K562 (cell line): ENCODE data around the gene SLPI. TPM values are rescaled to one million over a fixed set of nuclear protein-coding genes. Genes with fewer than 3 reads are reported as not detected.
A peak's percentile ranks its signal among the peaks of the same experiment; 100 is the strongest.

ENCODE experiments used
- ATAC-seq: fragments of 200-7000 bp; cut with Tn5 transposase; 3 replicates; pipeline ENCODE4 v1.9.1; 2020; ENCODE audit warnings: moderate library complexity
- BruUV-seq: library from RNA; stranded (reverse); fragments of 400-500 nt; replicated peaks from 2 replicates; lab custom pipeline; 2021; lab: Mats Ljungman, UMichigan
- CTCF ChIA-PET: fragments of 300-600 bp; formaldehyde crosslinking; extraction: SDS; loops from one replicate; lab custom pipeline; 2021; ENCODE audit warnings: low intra/inter-chr PET ratio; lab: Yijun Ruan, JAX
- POLR2A ChIA-PET: fragments of 300-600, 350-650 bp; sonication (Branson Sonifier 250); formaldehyde crosslinking; extraction: SDS; loops from one replicate; lab custom pipeline; 2021; ENCODE audit warnings: antibody characterized with exemption, inconsistent platforms; lab: Yijun Ruan, JAX
- DNase-seq, 4 experiments: peaks; one replicate each; pipeline versions ENCODE4 v3.0.0 to v3.0.0-alpha.2; 2011 to 2018; ENCODE audit warnings: low spot score in 3 of 4, mixed read lengths in 3 of 4; ENCODE audit errors: extremely low read depth in 1 of 4
- FAIRE-seq: peaks from 2 replicates; lab custom pipeline; 2011; peaks lifted over from hg19 to GRCh38; lab: Jason Lieb, UNC
- H2AFZ ChIP-seq: 2 replicates; pipeline ENCODE4 v1.6.0; 2011; ENCODE audit warnings: low read depth, low read length, control low read depth, inconsistent platforms
- H3K27ac ChIP-seq: fragments of 200-600 bp; 3 replicates; pipeline ENCODE4 v1.8.0; 2011; ENCODE audit warnings: low read depth, mild to moderate bottlenecking, control low read depth, inconsistent platforms, low read length, moderate library complexity, mixed read lengths; ENCODE audit errors: extremely low read depth
- H3K27me3 ChIP-seq, 2 experiments: fragments of 300-600 bp in 1 of 2; 2 replicates in 1 of 2; 3 replicates in 1 of 2; pipeline versions ENCODE4 v1.6.0 to v1.8.0; 2011; ENCODE audit warnings: inconsistent platforms in 2 of 2, low read length in 2 of 2, mild to moderate bottlenecking in 1 of 2, mixed read lengths in 1 of 2, moderate library complexity in 1 of 2; ENCODE audit not compliant: control insufficient read depth in 2 of 2, insufficient read depth in 2 of 2
- H3K36me3 ChIP-seq: fragments of 300-600 bp; 3 replicates; pipeline ENCODE4 v1.8.0; 2011; ENCODE audit warnings: mild to moderate bottlenecking, low read length, inconsistent platforms; ENCODE audit not compliant: control insufficient read depth, insufficient read depth
- H3K4me1 ChIP-seq, 2 experiments: fragments of 200-600 bp in 1 of 2; replicated peaks in 1 of 2; 2 replicates in 1 of 2; 3 replicates in 1 of 2; pipeline versions ENCODE4 v1.5.1 to v1.8.0; 2011; ENCODE audit warnings: inconsistent platforms in 2 of 2, low read length in 2 of 2, mild to moderate bottlenecking in 1 of 2, mixed read lengths in 1 of 2, moderate library complexity in 1 of 2; ENCODE audit not compliant: control insufficient read depth in 2 of 2, insufficient read depth in 2 of 2
- H3K4me2 ChIP-seq: 2 replicates; pipeline ENCODE4 v1.6.1; 2011; ENCODE audit warnings: low read length, control low read depth, inconsistent platforms, mixed read lengths; ENCODE audit not compliant: insufficient read depth
- H3K4me3 ChIP-seq: fragments of 200-600 bp; sonication (generic), shearing (Covaris generic); 2 replicates; pipeline ENCODE4 v1.5.1; 2016; ENCODE audit warnings: control low read depth, inconsistent platforms
- H3K79me2 ChIP-seq: fragments of 200-600 bp; 3 replicates; pipeline ENCODE4 v1.8.0; 2011; ENCODE audit warnings: low read length, inconsistent platforms; ENCODE audit not compliant: control insufficient read depth, insufficient read depth
- H3K9ac ChIP-seq, 2 experiments: 2 replicates each; pipeline versions ENCODE4 v1.6.0 to v1.6.1; 2011; ENCODE audit warnings: low read depth in 2 of 2, low read length in 2 of 2, control low read depth in 1 of 2, inconsistent platforms in 1 of 2, mild to moderate bottlenecking in 1 of 2, mixed read lengths in 1 of 2; ENCODE audit not compliant: insufficient read depth in 1 of 2
- H3K9me1 ChIP-seq: one replicate; pipeline ENCODE4 v1.6.0; 2011; ENCODE audit warnings: inconsistent platforms, mild to moderate bottlenecking, low read length, moderate library complexity; ENCODE audit not compliant: control insufficient read depth, insufficient read depth
- H3K9me3 ChIP-seq: replicated peaks from 2 replicates; pipeline ENCODE4 v1.5.1; 2011; ENCODE audit warnings: low read depth, low read length, inconsistent platforms; ENCODE audit not compliant: control insufficient read depth, insufficient read depth
- H4K20me1 ChIP-seq: replicated peaks from 2 replicates; pipeline ENCODE4 v1.6.1; 2011; ENCODE audit warnings: low read length, inconsistent platforms, mixed read lengths; ENCODE audit not compliant: control insufficient read depth, insufficient read depth
- BACH1 ChIP-seq: fragments of 200-800 bp; sonication (Bioruptor generic); IDR thresholded peaks from 2 replicates; pipeline ENCODE4 v1.6.1; 2016; ENCODE audit warnings: missing genetic modification characterization, missing compliant biosample characterization
- LCOR ChIP-seq: sonication (generic); formaldehyde crosslinking; IDR thresholded peaks from 2 replicates; pipeline ENCODE4 v1.8.0; 2022; ENCODE audit warnings: mild to moderate bottlenecking, missing genetic modification reagents
- RFX1 ChIP-seq: fragments of 450-650 bp; IDR thresholded peaks from 2 replicates; pipeline ENCODE4 v1.6.1; 2016; ENCODE audit warnings: mild to moderate bottlenecking, moderate library complexity
- ZNF316 ChIP-seq: fragments of 450-650 bp; IDR thresholded peaks from 2 replicates; pipeline ENCODE4 v1.6.1; 2016
- WGBS: fragments of 100-300 bp; shearing (Covaris generic); methylation state at CpG from one replicate; pipeline ENCODE4 v1.1.6; 2016; ENCODE audit warnings: low coverage, mixed read lengths; ENCODE audit not compliant: insufficient coverage; ENCODE audit errors: missing lambda C conversion rate; 5-methylcytosine and 5-hydroxymethylcytosine counted together
- in situ Hi-C: fragments of 300-500 bp; cut with MboI; formaldehyde crosslinking; loops from 4 replicates; pipeline ENCODE4 v1.15.0; 2018; ENCODE audit warnings: inconsistent platforms, mixed read lengths
- intact Hi-C: fragments of 100-400 bp; cut with micrococcal nuclease; formaldehyde crosslinking; loops from 2 replicates; pipeline ENCODE4 v1.14.2; 2022
- polyA plus RNA-seq, 8 experiments: library from polyadenylated mRNA; depleted of rRNA in 4 of 8; stranded (reverse) in 5 of 8; unstranded in 3 of 8; fragments of >200 nt; fragmentation: Nextera tagmentation in 2 of 8; fragmentation: Illumina TruSeq in 1 of 8; extraction: Ambion mirVana in 2 of 8; extraction: Trizol in 1 of 8; gene quantifications; 2 replicates each; pipeline versions ENCODE4 v1.2.1 to v1.2.3, GENCODE V29; 2011 to 2014; ENCODE audit warnings: inconsistent platforms in 1 of 8, missing spikeins in 1 of 8
- total RNA-seq, 7 experiments: library from RNA; depleted of rRNA in 6 of 7; stranded (reverse); fragments of >200 nt in 6 of 7; fragmentation: Illumina TruSeq in 2 of 7; extraction: Trizol in 2 of 7; gene quantifications; 2 replicates each; pipeline versions ENCODE4 v1.2.1 to v1.2.3, GENCODE V29; 2011 to 2021; ENCODE audit warnings: low replicate concordance in 1 of 7
- TF ChIP-seq, protein P1 (sequence below): fragments of 200-800 bp; sonication (Bioruptor generic); IDR thresholded peaks from 2 replicates; pipeline ENCODE4 v1.6.1; 2017; ENCODE audit warnings: missing genetic modification characterization, missing compliant biosample characterization

Gene SLPI
- total and polyA plus RNA-seq, 9 of the 15 experiments (the other 6 are each of a cell fraction or from before 2014, with no cell fraction given) = 0.78 TPM; not detected in 8

DNA sequence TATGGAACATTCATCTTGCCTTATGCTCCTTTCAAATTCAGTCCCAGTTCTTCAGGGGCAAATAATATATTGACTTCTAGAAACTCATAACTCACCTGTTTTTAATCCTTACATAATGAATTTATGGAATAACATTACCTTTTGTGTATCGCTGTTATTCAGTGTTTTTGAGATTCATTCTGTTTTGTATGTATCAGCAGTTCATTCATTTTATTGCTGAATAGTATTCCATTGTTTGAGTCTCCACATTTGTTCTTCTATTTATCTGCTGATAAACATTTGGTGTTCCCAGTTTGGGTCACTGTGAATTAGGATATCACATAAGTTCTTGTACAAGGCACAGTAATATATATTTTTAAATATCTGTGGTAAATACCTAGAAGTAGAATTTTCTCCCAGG lies 28.1 kb downstream of the SLPI start:
- TF ChIP-seq, protein P1, sequence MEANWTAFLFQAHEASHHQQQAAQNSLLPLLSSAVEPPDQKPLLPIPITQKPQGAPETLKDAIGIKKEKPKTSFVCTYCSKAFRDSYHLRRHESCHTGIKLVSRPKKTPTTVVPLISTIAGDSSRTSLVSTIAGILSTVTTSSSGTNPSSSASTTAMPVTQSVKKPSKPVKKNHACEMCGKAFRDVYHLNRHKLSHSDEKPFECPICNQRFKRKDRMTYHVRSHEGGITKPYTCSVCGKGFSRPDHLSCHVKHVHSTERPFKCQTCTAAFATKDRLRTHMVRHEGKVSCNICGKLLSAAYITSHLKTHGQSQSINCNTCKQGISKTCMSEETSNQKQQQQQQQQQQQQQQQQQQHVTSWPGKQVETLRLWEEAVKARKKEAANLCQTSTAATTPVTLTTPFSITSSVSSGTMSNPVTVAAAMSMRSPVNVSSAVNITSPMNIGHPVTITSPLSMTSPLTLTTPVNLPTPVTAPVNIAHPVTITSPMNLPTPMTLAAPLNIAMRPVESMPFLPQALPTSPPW (CRISPR knock-in tag) = no peak
- 0 out of 2 replicates have a peak, but pooled peaks have one; percentile 14 for TF ChIP-seq ZNF316
- no peak for TF ChIP-seq BACH1 (tag)
- no peak for DNase-seq
- in situ Hi-C loops = no loop called here
- Histone ChIP-seq H3K4me2 (no peak overlapping the region), H3K4me1 (no peaks in the 10 kb centered on the region), H4K20me1 (no peaks in the 10 kb centered on the region), H3K9me3 (no peaks in the 10 kb centered on the region), H3K4me3 (no peak overlapping the region), H3K27ac (no peak overlapping the region), H2AFZ (no peak overlapping the region), H3K9me1 (no peaks in the 10 kb centered on the region), H3K79me2 (no peaks in the 10 kb centered on the region), H3K9ac (no peak overlapping the region), H3K36me3 (no peaks in the 10 kb centered on the region), H3K27me3 (peaks cover 0 to 17% of the 10 kb centered on the region in 2 experiments; a peak in 1 of 5 replicates)
- WGBS = 0% methylated on average over 1 of the region's 1 CpG
- FAIRE-seq = no peak
- CTCF ChIA-PET = no interaction called here
- intact Hi-C loops = no loop called here
- POLR2A ChIA-PET = no interaction called here
- no peak for ATAC-seq
- no TSS peak for BruUV-seq

DNA sequence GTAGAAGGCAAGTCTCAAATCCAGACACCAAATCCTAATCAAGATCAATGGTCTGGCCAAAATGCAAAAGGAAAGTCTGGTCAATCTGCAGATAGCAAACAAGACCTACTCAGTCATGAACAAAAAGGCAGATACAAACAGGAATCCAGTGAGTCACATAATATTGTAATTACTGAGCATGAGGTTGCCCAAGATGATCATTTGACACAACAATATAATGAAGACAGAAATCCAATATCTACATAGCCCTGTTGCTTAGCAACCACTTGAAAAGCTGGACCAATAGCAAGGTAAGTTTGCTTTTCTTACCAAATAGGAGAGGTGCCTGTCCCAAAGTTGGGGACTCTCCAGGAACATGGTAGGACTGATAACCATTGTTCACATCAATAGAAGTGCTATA lies 31.2 kb downstream of the SLPI start:
- POLR2A ChIA-PET = no interaction called here
- in situ Hi-C loops = no loop called here
- Histone ChIP-seq H3K4me3 (no peak overlapping the region), H3K4me1 (no peaks in the 10 kb centered on the region), H3K9me1 (no peaks in the 10 kb centered on the region), H2AFZ (no peak overlapping the region), H3K36me3 (no peaks in the 10 kb centered on the region), H3K79me2 (no peaks in the 10 kb centered on the region), H3K9ac (no peak overlapping the region), H3K4me2 (no peak overlapping the region), H3K27me3 (peaks cover 0 to 10% of the 10 kb centered on the region in 2 experiments; a peak in 2 of 5 replicates), H3K27ac (no peak overlapping the region), H4K20me1 (no peaks in the 10 kb centered on the region), H3K9me3 (no peaks in the 10 kb centered on the region)
- no TSS peak for BruUV-seq
- intact Hi-C loops = no loop called here
- TF ChIP-seq RFX1 (peak; percentile 75), LCOR (CRISPR knock-in tag) (no peak)
- ATAC-seq = no peak
- CTCF ChIA-PET = no interaction called here
- no peak for FAIRE-seq
- DNase-seq = no peak
